Neuron (in vitro differentiated cells): ENCODE measurements around the gene MLH1.
"Not testable (repeated sequence)": the region's sequence is repeated elsewhere in the genome, so short reads cannot be mapped to it uniquely, and the experiment has no call there.

Source experiments
- H2AFZ ChIP-seq: one replicate; pipeline ENCODE4 v1.6.1; 2013; ENCODE audit warnings: low read depth, mild to moderate bottlenecking, inconsistent platforms, low read length, moderate library complexity
- H3K27me3 ChIP-seq: one replicate; pipeline ENCODE4 v1.6.1; 2013; ENCODE audit warnings: low read length; ENCODE audit not compliant: insufficient read depth
- H3K36me3 ChIP-seq: one replicate; pipeline ENCODE4 v1.6.1; 2013; ENCODE audit warnings: low read length; ENCODE audit not compliant: insufficient read depth
- H3K4me1 ChIP-seq: one replicate; pipeline ENCODE4 v1.6.1; 2013; ENCODE audit warnings: low read length; ENCODE audit not compliant: insufficient read depth
- H3K4me3 ChIP-seq: 2 replicates; pipeline ENCODE4 v1.5.1; 2013; ENCODE audit warnings: mild to moderate bottlenecking, low read length, moderate library complexity
- H3K9me3 ChIP-seq: one replicate; pipeline ENCODE4 v1.6.1; 2013; ENCODE audit warnings: low read length

Gene MLH1

GRCh38 chr3:37029516-37030163 lies 36.3 kb downstream of the MLH1 start:
- Histone ChIP-seq H2AFZ (no peak overlapping the region), H3K4me1 (no peaks in the 10 kb centered on the region), H3K36me3 (peaks cover 80% of the 10 kb centered on the region), H3K9me3 (peaks cover 7% of the 10 kb centered on the region), H3K27me3 (no peaks in the 10 kb centered on the region), H3K4me3 (no peak overlapping the region)

GRCh38 chr3:37030588-37030987 lies 37.3 kb downstream of the MLH1 start:
- peaks cover 82% of the 10 kb centered on the region for H3K36me3 ChIP-seq
- H3K4me1 ChIP-seq: no peaks in the 10 kb centered on the region
- H3K27me3 ChIP-seq: no peaks in the 10 kb centered on the region
- no peak overlapping the region for H3K4me3 ChIP-seq
- no peak overlapping the region for H2AFZ ChIP-seq
- peaks cover 9% of the 10 kb centered on the region for H3K9me3 ChIP-seq

GRCh38 chr3:37031096-37031682 lies 37.9 kb downstream of the MLH1 start:
- Histone ChIP-seq H3K4me1 (no peaks in the 10 kb centered on the region), H3K4me3 (no peak overlapping the region), H3K9me3 (peaks cover 14% of the 10 kb centered on the region), H3K36me3 (peaks cover 82% of the 10 kb centered on the region), H3K27me3 (no peaks in the 10 kb centered on the region), H2AFZ (no peak overlapping the region)

- Histone ChIP-seq H3K4me3 (no peak overlapping the region), H3K27me3 (no peaks in the 10 kb centered on the region), H3K36me3 (peaks cover 84% of the 10 kb centered on the region), H3K4me1 (no peaks in the 10 kb centered on the region), H2AFZ (no peak overlapping the region), H3K9me3 (peaks cover 18% of the 10 kb centered on the region)
Measured at GRCh38 chr3:37032961-37033360, 39.6 kb downstream of the MLH1 start.

- no peaks in the 10 kb centered on the region for H3K4me1 ChIP-seq
- no peak overlapping the region for H2AFZ ChIP-seq
- no peaks in the 10 kb centered on the region for H3K27me3 ChIP-seq
- H3K36me3 ChIP-seq: peaks cover 84% of the 10 kb centered on the region
- H3K9me3 ChIP-seq: peaks cover 18% of the 10 kb centered on the region
- no peak overlapping the region for H3K4me3 ChIP-seq
Measured at GRCh38 chr3:37037352-37037751, 44.0 kb downstream of the MLH1 start.

GRCh38 chr3:37039161-37039846 lies 46.0 kb downstream of the MLH1 start:
- Histone ChIP-seq H3K27me3 (no peaks in the 10 kb centered on the region), H2AFZ (no peak overlapping the region), H3K9me3 (peaks cover 16% of the 10 kb centered on the region), H3K36me3 (peaks cover 72% of the 10 kb centered on the region), H3K4me3 (no peak overlapping the region), H3K4me1 (no peaks in the 10 kb centered on the region)

GRCh38 chr3:37040231-37040630 lies 46.9 kb downstream of the MLH1 start:
- Histone ChIP-seq H3K4me1 (no peaks in the 10 kb centered on the region), H3K4me3 (no peak overlapping the region), H2AFZ (no peak overlapping the region), H3K9me3 (peaks cover 14% of the 10 kb centered on the region), H3K27me3 (no peaks in the 10 kb centered on the region), H3K36me3 (peaks cover 69% of the 10 kb centered on the region)

GRCh38 chr3:37041546-37042195 lies 48.4 kb downstream of the MLH1 start:
- Histone ChIP-seq H3K4me3 (no peak overlapping the region), H3K27me3 (no peaks in the 10 kb centered on the region), H3K36me3 (peaks cover 61% of the 10 kb centered on the region), H2AFZ (no peak overlapping the region), H3K9me3 (peaks cover under 1% of the 10 kb centered on the region), H3K4me1 (no peaks in the 10 kb centered on the region)

- H3K9me3 ChIP-seq, H3K4me1 ChIP-seq, H2AFZ ChIP-seq, H3K4me3 ChIP-seq, H3K27me3 ChIP-seq: not testable (repeated sequence)
- H3K36me3 ChIP-seq: peaks cover 60% of the 10 kb centered on the region
Measured at GRCh38 chr3:37042712-37043111, 49.4 kb downstream of the MLH1 start.

- no peaks in the 10 kb centered on the region for H3K27me3 ChIP-seq
- no peak overlapping the region for H2AFZ ChIP-seq
- H3K4me1 ChIP-seq: no peaks in the 10 kb centered on the region
- H3K9me3 ChIP-seq: no peaks in the 10 kb centered on the region
- H3K36me3 ChIP-seq: peaks cover 80% of the 10 kb centered on the region
- H3K4me3 ChIP-seq: no peak overlapping the region
Measured at GRCh38 chr3:37050282-37050681, 57.0 kb downstream of the MLH1 start.

- Histone ChIP-seq H3K9me3 (no peaks in the 10 kb centered on the region), H3K27me3 (no peaks in the 10 kb centered on the region), H2AFZ (no peak overlapping the region), H3K36me3 (peaks cover 83% of the 10 kb centered on the region), H3K4me1 (no peaks in the 10 kb centered on the region), H3K4me3 (no peak overlapping the region)
Measured at GRCh38 chr3:37052860-37053259, 59.5 kb downstream of the MLH1 start.

GRCh38 chr3:37053337-37053736 lies 60.0 kb downstream of the MLH1 start:
- Histone ChIP-seq H3K9me3 (no peaks in the 10 kb centered on the region), H3K4me3 (no peak overlapping the region), H3K36me3 (peaks cover 78% of the 10 kb centered on the region), H3K4me1 (no peaks in the 10 kb centered on the region), H2AFZ (no peak overlapping the region), H3K27me3 (no peaks in the 10 kb centered on the region)

GRCh38 chr3:37053753-37054152 lies 60.4 kb downstream of the MLH1 start:
- H3K4me1 ChIP-seq: no peaks in the 10 kb centered on the region
- H3K36me3 ChIP-seq: peaks cover 77% of the 10 kb centered on the region
- H3K4me3 ChIP-seq: no peak overlapping the region

More at GRCh38 chr3:37053753-37054152, 60.4 kb downstream of the MLH1 start:
- Histone ChIP-seq H3K27me3 (no peaks in the 10 kb centered on the region), H2AFZ (no peak overlapping the region), H3K9me3 (no peaks in the 10 kb centered on the region)
